ENCODE data around the gene PRTFDC1. TPM values are rescaled to one million over a fixed set of nuclear protein-coding genes. Genes with fewer than 3 reads are reported as not detected.

PRTFDC1 gene
- total RNA-seq, 1 donor from 2014 or later = 15.9 TPM

- DNase-seq (ENCODE audit: low spot score) = no peak
Observed at GRCh38 chr10:24882047-24882698, 70.2 kb downstream of the PRTFDC1 start.

- no peak for DNase-seq (ENCODE audit: low spot score)
Observed at GRCh38 chr10:24879861-24880260, 72.5 kb downstream of the PRTFDC1 start.

GRCh38 chr10:24874133-24874532 lies 78.3 kb downstream of the PRTFDC1 start:
- DNase-seq (ENCODE audit: low spot score) = no peak

- DNase-seq (ENCODE audit: low spot score) = peak; percentile 83
Observed at GRCh38 chr10:24873281-24873683, 79.1 kb downstream of the PRTFDC1 start.

- DNase-seq (ENCODE audit: low spot score) = peak; percentile 25
Observed at GRCh38 chr10:24872790-24873182, 79.6 kb downstream of the PRTFDC1 start.

- DNase-seq (ENCODE audit: low spot score) = peak; percentile 58
Observed at GRCh38 chr10:24872049-24872789, 80.2 kb downstream of the PRTFDC1 start.

GRCh38 chr10:24871011-24871935 lies 81.1 kb downstream of the PRTFDC1 start:
- no peak for DNase-seq (ENCODE audit: low spot score)

- no peak for DNase-seq (ENCODE audit: low spot score)
Observed at GRCh38 chr10:24869354-24870015, 82.9 kb downstream of the PRTFDC1 start.

- peak; percentile 59 for DNase-seq (ENCODE audit: low spot score)
Observed at GRCh38 chr10:24866604-24867583, 85.5 kb downstream of the PRTFDC1 start.

GRCh38 chr10:24865783-24866182 lies 86.6 kb downstream of the PRTFDC1 start:
- DNase-seq (ENCODE audit: low spot score) = no peak

GRCh38 chr10:24862589-24862988 lies 89.8 kb downstream of the PRTFDC1 start:
- no peak for DNase-seq (ENCODE audit: low spot score)

GRCh38 chr10:24858288-24859270 lies 93.8 kb downstream of the PRTFDC1 start:
- no peak for DNase-seq (ENCODE audit: low spot score)

GRCh38 chr10:24857031-24857725 lies 95.2 kb downstream of the PRTFDC1 start:
- no peak for DNase-seq (ENCODE audit: low spot score)

GRCh38 chr10:24854256-24854655 lies 98.2 kb downstream of the PRTFDC1 start:
- no peak for DNase-seq (ENCODE audit: low spot score)

GRCh38 chr10:24853661-24854060 lies 98.7 kb downstream of the PRTFDC1 start:
- no peak for DNase-seq (ENCODE audit: low spot score)

GRCh38 chr10:24851629-24852028 lies 100.8 kb downstream of the PRTFDC1 start:
- no peak for DNase-seq (ENCODE audit: low spot score)

GRCh38 chr10:24850727-24851296 lies 101.6 kb downstream of the PRTFDC1 start:
- no peak for DNase-seq (ENCODE audit: low spot score)

Measured in umbilical cord (tissue), 2 donors.